Stimulated activated CD8-positive, alpha-beta memory T cell treated with anti-CD3 and anti-CD28 coated beads, Interleukin-4, amount 100 ng/mL, for 1 hour (primary cell): ENCODE results near the gene NKX6-2.
"Not testable (repeated sequence)": the region's sequence is repeated elsewhere in the genome, so short reads cannot be mapped to it uniquely, and the experiment has no call there.

Experiments
- DNase-seq, 2 donors: peaks; one replicate each; pipeline ENCODE4 v3.0.0-alpha.2; 2020; ENCODE audit warnings: low read depth in 2 of 2, low spot score in 1 of 2

NKX6-2 gene

GRCh38 chr10:132785723-132786475 is at the start of gene NKX6-2:
TSS of gene NKX6-2 (minus strand) at chr10:132786147. CDS start at chr10:132785948, 199 bp downstream.
- DNase-seq, result no peak

- DNase-seq, result no peak
These were observed 49.2 kb upstream of the NKX6-2 start for GRCh38 chr10:132834891-132835847.

- DNase-seq, result no peak
These were observed 48.4 kb upstream of the NKX6-2 start for GRCh38 chr10:132834311-132834761.

- no peak for DNase-seq
These were observed 47.6 kb upstream of the NKX6-2 start for GRCh38 chr10:132833421-132834111.

- no peak for DNase-seq
These were observed 46.4 kb upstream of the NKX6-2 start for GRCh38 chr10:132832186-132832969.

GRCh38 chr10:132829403-132829802 is 43.5 kb upstream of the NKX6-2 start:
- no peak for DNase-seq

- no peak for DNase-seq
These were observed 42.7 kb upstream of the NKX6-2 start for GRCh38 chr10:132828681-132829080.

GRCh38 chr10:132827861-132828539 is 42.1 kb upstream of the NKX6-2 start:
- no peak for DNase-seq

- no peak for DNase-seq
These were observed 41.5 kb upstream of the NKX6-2 start for GRCh38 chr10:132827423-132827789.

- DNase-seq, result no peak
These were observed 40.8 kb upstream of the NKX6-2 start for GRCh38 chr10:132826524-132827422.

GRCh38 chr10:132825783-132826523 is 40.0 kb upstream of the NKX6-2 start:
- not testable (repeated sequence) for DNase-seq

- no peak for DNase-seq
These were observed 34.1 kb upstream of the NKX6-2 start for GRCh38 chr10:132820056-132820455.

GRCh38 chr10:132817701-132818211 is 31.8 kb upstream of the NKX6-2 start:
- DNase-seq, result no peak

GRCh38 chr10:132816718-132817117 is 30.8 kb upstream of the NKX6-2 start:
- DNase-seq, result no peak

GRCh38 chr10:132815168-132815857 is 29.4 kb upstream of the NKX6-2 start:
- DNase-seq, result no peak

- no peak for DNase-seq
These were observed 28.5 kb upstream of the NKX6-2 start for GRCh38 chr10:132814469-132814856.
